ENCODE measurements around the gene ROBO2. TPM values are rescaled to one million over a fixed set of nuclear protein-coding genes. Genes with fewer than 3 reads are reported as not detected.

The ROBO2 gene
- total RNA-seq, 1 donor from 2014 or later, result not detected

DNA sequence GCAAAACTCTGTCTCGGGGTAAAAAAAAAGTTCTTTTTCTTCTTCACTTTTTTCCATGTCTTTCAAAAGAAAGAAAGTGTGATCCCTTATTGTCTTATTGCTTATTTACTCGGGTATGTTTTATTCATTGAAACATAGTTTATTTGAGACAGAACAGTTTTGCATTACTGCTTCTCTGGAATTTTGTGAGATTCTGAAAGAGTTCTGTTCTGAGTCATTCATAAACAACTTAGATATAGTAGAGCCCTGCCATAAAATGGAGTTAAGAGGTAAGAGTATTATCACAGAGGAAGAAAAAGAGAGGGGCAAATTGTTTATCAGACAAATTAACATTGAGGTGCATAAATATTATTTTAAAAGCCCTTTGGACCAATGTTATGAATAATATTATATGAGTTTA is 522.2 kb downstream of the ROBO2 start:
- intact Hi-C loops (cut with micrococcal nuclease), result no loop called here

GRCh38 chr3:77563012-77563411 is 523.1 kb downstream of the ROBO2 start:
- intact Hi-C loops (cut with micrococcal nuclease), result no loop called here

DNA sequence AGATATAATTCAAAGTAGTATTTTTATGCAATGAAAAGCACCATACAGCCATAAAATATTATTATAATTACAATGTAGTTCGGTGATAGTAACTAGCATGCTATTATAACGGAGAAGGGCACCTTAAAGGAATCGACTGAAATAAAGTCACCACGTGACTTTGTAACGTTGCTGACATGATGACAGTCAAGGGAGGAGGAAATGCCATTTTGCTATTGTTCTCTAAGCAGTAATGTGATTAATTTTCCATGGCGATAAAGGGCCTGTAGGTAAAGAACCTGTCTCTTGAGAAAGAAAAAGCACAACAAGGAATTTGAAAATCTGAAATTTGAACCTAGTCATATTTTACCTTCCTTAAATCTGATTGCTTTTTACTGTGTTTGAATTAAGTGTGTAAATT is 526.2 kb downstream of the ROBO2 start:
- intact Hi-C loops (cut with micrococcal nuclease), result no loop called here

GRCh38 chr3:77571971-77572715 is 532.2 kb downstream of the ROBO2 start:
- intact Hi-C loops (cut with micrococcal nuclease), result no loop called here

- intact Hi-C loops (cut with micrococcal nuclease), result no loop called here
Measured at GRCh38 chr3:77577264-77577663, 537.4 kb downstream of the ROBO2 start.

- intact Hi-C loops (cut with micrococcal nuclease), result no loop called here
Measured at GRCh38 chr3:77586216-77586615, 546.3 kb downstream of the ROBO2 start.

GRCh38 chr3:77588863-77589262 is 549.0 kb downstream of the ROBO2 start:
- intact Hi-C loops (cut with micrococcal nuclease), result no loop called here

DNA sequence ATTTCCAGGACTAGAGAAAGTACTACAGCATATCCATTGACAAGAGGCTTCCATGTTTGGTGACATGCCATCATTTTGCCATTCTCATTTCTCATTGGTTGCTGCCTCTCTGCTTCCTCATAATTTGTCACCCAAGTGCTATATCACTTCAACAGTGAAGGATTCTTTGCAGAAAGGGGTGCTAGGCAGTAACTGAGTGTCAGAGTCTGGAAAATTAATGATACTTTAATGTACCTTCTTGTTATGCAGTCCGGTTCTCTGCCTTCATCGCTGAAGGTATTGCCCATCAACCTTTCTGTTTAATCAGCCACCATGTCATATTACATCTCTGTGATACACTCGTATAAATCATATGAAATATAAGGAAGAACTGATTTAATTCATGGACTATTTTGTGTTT is 550.3 kb downstream of the ROBO2 start:
- intact Hi-C loops (cut with micrococcal nuclease), result no loop called here

- intact Hi-C loops (cut with micrococcal nuclease), result no loop called here
Measured at GRCh38 chr3:77595371-77595870, 555.5 kb downstream of the ROBO2 start.

DNA sequence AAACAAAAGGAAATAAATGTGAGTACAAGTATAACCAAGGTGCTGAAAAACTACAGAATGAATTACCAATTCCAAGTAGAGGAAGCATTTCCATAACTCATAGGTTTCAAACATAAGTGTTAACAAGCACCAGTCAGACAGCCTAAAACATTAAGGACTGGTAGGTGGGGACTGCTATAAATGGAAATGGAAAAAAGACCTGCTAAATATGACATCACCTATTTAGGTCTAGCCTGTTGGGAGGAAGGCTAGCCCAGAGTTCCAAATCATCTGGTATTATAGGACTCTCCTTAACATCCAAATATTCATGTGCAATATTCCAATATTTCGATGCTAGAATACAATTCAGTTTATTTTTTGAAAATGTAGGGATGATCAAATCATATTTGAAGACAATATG is 560.0 kb downstream of the ROBO2 start:
- intact Hi-C loops (cut with micrococcal nuclease), result no loop called here

- intact Hi-C loops (cut with micrococcal nuclease), result no loop called here
Measured at GRCh38 chr3:77601823-77602415, 562.0 kb downstream of the ROBO2 start.

DNA sequence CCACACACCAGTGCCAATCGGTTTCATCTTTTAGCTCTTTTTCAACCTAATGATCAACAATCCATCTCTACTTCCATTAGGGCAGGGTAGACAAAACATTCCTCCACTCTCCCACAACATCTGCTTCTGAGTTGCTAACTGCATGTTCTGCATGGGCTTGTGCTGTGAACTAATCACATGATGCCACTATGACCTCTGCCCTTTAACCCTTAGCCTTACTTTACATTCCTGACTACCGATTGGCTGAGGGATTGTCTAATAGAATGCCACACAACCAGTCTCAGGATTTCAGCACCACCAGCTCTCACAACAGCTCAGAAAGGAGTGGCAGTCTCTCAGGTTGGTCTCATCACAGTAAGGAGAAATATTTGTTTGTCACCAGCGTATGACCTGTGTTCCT is 562.8 kb downstream of the ROBO2 start:
- intact Hi-C loops (cut with micrococcal nuclease), result no loop called here

DNA sequence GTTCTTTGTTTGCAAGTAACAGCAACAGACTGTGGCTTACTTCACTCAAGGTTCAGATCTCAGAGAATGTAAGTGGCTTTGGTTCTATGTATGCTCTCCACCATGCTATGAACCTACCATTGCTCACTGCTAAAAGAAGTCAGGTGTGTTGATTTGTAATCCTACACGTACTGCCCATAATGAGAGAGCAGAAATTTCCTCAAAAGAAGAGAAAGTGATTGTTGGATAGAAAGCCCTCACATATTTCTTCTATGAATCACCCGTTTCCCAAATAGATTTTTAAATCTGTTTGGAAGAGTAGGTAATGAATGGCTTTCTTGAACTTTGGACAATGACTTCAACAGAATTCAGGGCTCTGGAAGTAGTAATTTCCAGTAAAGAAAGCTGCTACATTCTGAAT is 565.4 kb downstream of the ROBO2 start:
- intact Hi-C loops (cut with micrococcal nuclease), result no loop called here

DNA sequence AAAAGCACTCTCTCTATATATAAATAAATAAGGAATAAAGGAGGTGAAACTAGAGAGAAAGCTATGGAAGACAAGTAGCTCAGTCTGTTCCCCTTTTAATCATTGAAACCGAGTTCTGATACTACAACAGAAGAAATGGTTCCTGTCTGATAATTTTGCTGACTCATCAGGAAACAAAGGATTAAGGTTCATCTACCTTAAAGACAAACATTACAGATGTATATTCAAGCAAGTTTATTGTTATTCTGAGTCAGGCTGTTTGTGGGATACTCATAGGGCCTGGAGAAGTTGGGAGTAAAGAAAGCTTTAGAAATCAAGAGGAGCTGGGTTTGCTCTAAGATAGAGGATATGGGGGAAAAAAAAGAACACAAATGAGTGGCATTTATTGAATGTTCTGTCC is 566.0 kb downstream of the ROBO2 start:
- intact Hi-C loops (cut with micrococcal nuclease), result no loop called here

- intact Hi-C loops (cut with micrococcal nuclease), result no loop called here
Measured at GRCh38 chr3:77606372-77606771, 566.5 kb downstream of the ROBO2 start.

GRCh38 chr3:77618686-77619085 is 578.8 kb downstream of the ROBO2 start:
- intact Hi-C loops (cut with micrococcal nuclease), result no loop called here

- intact Hi-C loops (cut with micrococcal nuclease), result no loop called here
Measured at GRCh38 chr3:77620009-77620408, 580.1 kb downstream of the ROBO2 start.

DNA sequence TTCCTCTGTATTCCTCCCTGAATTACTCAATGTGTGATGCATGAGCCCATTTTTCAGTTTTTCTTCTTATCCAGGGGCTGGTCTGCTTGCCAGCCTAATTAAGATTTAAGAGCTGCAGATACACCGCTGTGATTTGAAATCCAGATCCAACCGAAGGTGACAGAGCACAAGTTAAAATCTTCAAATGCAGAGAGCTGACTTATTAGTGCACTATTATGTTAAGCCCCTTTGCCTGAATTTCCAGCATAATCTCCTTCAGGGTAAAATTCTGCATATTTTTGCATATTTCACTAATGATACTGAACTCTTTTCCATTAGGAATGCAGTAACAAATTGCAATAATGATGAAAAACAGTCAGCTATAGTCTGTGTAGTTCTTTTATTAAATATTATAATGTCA is 583.6 kb downstream of the ROBO2 start:
- intact Hi-C loops (cut with micrococcal nuclease), result no loop called here

- intact Hi-C loops (cut with micrococcal nuclease), result no loop called here
Measured at GRCh38 chr3:77626157-77626556, 586.3 kb downstream of the ROBO2 start.

DNA sequence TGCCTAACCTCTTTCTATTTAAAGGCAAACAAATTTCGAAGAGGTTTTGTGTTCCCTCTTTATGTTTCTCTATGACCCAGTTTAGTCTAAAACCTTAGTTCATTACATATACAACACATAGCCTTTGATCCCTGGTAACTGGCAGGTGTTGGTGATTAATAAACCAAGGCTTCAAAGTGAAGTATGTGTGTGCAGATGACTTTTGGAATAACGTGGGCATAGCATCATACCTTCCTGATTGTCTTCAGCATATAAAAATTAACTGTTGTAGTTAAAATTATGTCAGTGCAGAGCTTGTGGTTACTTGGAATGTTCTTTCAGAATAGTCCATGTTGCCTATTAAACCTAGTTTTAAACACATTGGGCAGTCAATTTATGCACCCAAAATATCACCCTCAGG is 608.3 kb downstream of the ROBO2 start:
- intact Hi-C loops (cut with micrococcal nuclease), result no loop called here

DNA sequence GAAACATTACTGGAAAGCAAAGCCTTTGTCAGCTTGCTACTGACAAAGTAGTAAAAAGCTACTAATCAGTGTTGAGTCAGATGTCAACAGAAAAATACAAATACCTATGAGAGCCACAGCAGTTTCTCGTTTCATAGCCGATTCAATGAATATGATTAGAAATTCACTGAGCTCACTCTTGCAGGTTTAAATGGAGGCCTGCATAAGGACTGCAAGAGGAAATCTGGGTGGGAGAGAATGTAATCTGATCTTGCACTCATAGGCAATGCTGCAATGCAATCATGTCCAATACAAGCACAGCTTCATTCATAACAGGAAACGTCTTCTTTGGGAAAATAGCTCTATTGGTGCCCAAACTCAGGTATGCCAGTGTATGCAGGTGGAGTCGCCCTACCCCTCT is 608.8 kb downstream of the ROBO2 start:
- intact Hi-C loops (cut with micrococcal nuclease), result no loop called here

DNA sequence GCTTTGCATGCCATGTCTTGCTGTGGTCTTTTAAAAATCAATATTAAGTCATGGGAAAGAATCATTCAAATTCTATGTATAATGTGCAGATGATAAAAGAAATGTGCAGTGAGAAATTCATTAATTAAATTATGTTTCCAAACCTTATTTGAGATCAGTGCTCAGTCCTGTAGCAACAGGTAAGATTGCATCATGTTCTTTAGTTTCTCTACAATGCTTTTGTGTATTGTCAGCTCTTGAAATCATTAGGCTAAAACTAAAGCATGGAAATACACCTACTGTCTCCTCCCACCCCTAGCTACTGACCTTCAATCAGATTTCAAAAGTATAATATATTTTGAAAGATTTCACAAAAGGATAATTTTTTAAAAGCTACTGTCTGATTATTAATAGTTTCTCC is 612.7 kb downstream of the ROBO2 start:
- intact Hi-C loops (cut with micrococcal nuclease), result no loop called here

DNA sequence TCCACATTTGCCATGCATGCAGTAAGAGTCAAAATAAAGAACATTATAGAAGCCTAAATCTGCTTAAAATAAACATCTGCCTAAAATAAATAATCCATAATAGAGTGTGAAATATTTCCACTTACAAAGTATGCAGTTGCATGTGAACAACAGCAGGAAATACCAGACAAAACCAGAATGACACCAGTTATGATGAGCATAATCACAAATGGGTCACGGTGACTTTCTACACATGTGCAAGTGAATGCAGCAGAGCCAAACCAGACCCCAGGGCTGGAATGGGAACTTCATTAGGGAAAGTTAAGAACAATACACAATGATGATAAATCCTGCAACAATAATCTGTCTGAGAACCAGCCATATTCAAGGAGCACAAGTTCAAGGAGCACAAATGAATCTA is 615.5 kb downstream of the ROBO2 start:
- intact Hi-C loops (cut with micrococcal nuclease), result no loop called here
